OCI-LY7 (cell line): ENCODE results near the gene MRO.

Experiments
- EZH2phosphoT487 ChIP-seq: fragments of 200-600 bp; sonication (generic); IDR thresholded peaks from 2 replicates; pipeline ENCODE4 v1.6.1; 2018; ENCODE audit warnings: low read depth, borderline replicate concordance, mild to moderate bottlenecking, mixed run types, antibody characterized with exemption, low read length, moderate library complexity, mixed read lengths
- TF ChIP-seq, protein P1 (sequence below): fragments of 200-600 bp; sonication (generic); conservative IDR thresholded peaks from 2 replicates; pipeline ENCODE4 v1.5.1; 2014; ENCODE audit warnings: mild to moderate bottlenecking, antibody characterized with exemption, low read length, moderate library complexity, mixed read lengths

DNA sequence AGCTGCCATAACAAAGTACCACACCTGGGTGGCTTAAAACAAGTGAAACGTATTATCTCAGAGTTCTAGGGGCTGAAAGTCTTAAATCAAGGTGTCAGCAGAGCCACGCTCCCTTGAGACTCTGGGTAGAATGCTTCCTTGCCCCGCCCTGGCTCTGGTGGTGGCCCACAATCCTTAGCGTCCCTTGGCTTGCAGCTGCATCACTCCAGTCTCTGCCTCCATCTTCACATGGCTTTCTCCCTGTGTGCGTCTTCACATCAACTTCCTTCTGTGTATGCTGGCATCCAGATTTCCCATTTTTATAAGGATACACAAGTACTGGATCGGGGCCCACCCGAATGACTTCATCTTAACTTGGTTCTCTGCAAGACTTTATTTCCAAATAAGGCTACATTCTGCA lies 62.5 kb downstream of the MRO start:
- TF ChIP-seq, protein P1, sequence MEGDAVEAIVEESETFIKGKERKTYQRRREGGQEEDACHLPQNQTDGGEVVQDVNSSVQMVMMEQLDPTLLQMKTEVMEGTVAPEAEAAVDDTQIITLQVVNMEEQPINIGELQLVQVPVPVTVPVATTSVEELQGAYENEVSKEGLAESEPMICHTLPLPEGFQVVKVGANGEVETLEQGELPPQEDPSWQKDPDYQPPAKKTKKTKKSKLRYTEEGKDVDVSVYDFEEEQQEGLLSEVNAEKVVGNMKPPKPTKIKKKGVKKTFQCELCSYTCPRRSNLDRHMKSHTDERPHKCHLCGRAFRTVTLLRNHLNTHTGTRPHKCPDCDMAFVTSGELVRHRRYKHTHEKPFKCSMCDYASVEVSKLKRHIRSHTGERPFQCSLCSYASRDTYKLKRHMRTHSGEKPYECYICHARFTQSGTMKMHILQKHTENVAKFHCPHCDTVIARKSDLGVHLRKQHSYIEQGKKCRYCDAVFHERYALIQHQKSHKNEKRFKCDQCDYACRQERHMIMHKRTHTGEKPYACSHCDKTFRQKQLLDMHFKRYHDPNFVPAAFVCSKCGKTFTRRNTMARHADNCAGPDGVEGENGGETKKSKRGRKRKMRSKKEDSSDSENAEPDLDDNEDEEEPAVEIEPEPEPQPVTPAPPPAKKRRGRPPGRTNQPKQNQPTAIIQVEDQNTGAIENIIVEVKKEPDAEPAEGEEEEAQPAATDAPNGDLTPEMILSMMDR: no peak
- TF ChIP-seq EZH2phosphoT487: no peak
